HepG2 (cell line): Measurements from ENCODE around the gene GRM8. TPM values are rescaled to one million over a fixed set of nuclear protein-coding genes. Genes with fewer than 3 reads are reported as not detected.

Source experiments
- ATAC-seq: fragments of 200-7000 bp; cut with Tn5 transposase; 3 replicates; pipeline ENCODE4 v1.9.1; 2020; ENCODE audit warnings: mild to moderate bottlenecking, moderate library complexity
- BruUV-seq: library from RNA; stranded (reverse); fragments of 400-500 nt; replicated peaks from 2 replicates; lab custom pipeline; 2021; lab: Mats Ljungman, UMichigan
- CTCF ChIA-PET: fragments of 300-600 bp; formaldehyde crosslinking; extraction: SDS; loops from one replicate; lab custom pipeline; 2021; ENCODE audit warnings: low total read pairs, inconsistent platforms, low intra/inter-chr PET ratio; lab: Yijun Ruan, JAX
- POLR2A ChIA-PET: fragments of 350-600 bp; sonication (Branson Sonifier 250); formaldehyde crosslinking; loops from one replicate; lab custom pipeline; 2020; ENCODE audit warnings: antibody characterized with exemption, inconsistent platforms; lab: Yijun Ruan, JAX
- DNase-seq: peaks from one replicate; pipeline ENCODE4 v3.0.0-alpha.2; 2015; ENCODE audit warnings: low spot score
- FAIRE-seq: peaks from 3 replicates; lab custom pipeline; 2011; peaks lifted over from hg19 to GRCh38; lab: Jason Lieb, UNC
- H2AFZ ChIP-seq: one replicate; pipeline ENCODE4 v1.6.1; 2011; ENCODE audit warnings: low read length, inconsistent platforms
- H3K27ac ChIP-seq: fragments of 300-600 bp; 3 replicates; pipeline ENCODE4 v1.8.0; 2011; ENCODE audit warnings: mixed run types, mild to moderate bottlenecking, mixed read lengths, low read length, inconsistent platforms; ENCODE audit not compliant: insufficient read depth; ENCODE audit errors: extremely low read length
- H3K27me3 ChIP-seq, 2 experiments: fragments of 200-600 bp in 1 of 2; 2 replicates in 1 of 2; 3 replicates in 1 of 2; pipeline versions ENCODE4 v1.6.0 to v1.8.0; 2011; ENCODE audit warnings: low read length in 2 of 2, mild to moderate bottlenecking in 2 of 2, moderate library complexity in 2 of 2, inconsistent platforms in 1 of 2; ENCODE audit not compliant: insufficient read depth in 2 of 2, control insufficient read depth in 1 of 2
- H3K36me3 ChIP-seq, 2 experiments: fragments of 200-600 bp in 1 of 2; replicated peaks in 1 of 2; 2 replicates in 1 of 2; 3 replicates in 1 of 2; pipeline versions ENCODE4 v1.5.1 to v1.8.0; 2011; ENCODE audit warnings: low read length in 2 of 2, inconsistent platforms in 1 of 2; ENCODE audit not compliant: insufficient read depth in 2 of 2, control insufficient read depth in 1 of 2
- H3K4me1 ChIP-seq: 2 replicates; pipeline ENCODE4 v1.5.1; 2012; ENCODE audit warnings: low read length, inconsistent platforms; ENCODE audit not compliant: insufficient read depth
- H3K4me2 ChIP-seq: 2 replicates; pipeline ENCODE4 v1.6.0; 2011; ENCODE audit warnings: low read depth, low read length, inconsistent platforms
- H3K4me3 ChIP-seq, 3 experiments: fragments of 200-600 bp in 1 of 3; sonication (generic), shearing (Covaris generic) in 1 of 3; replicated peaks in 1 of 3; 2 replicates each; pipeline ENCODE4 v1.5.1; 2011 to 2016; ENCODE audit warnings: low read length in 3 of 3, inconsistent platforms in 2 of 3, low read depth in 2 of 3, mild to moderate bottlenecking in 2 of 3, control low read depth in 1 of 3, mixed read lengths in 1 of 3; ENCODE audit not compliant: insufficient read depth in 1 of 3
- H3K79me2 ChIP-seq: one replicate; pipeline ENCODE4 v1.6.1; 2011; ENCODE audit warnings: low read length, inconsistent platforms; ENCODE audit not compliant: insufficient read depth
- H3K9ac ChIP-seq: 2 replicates; pipeline ENCODE4 v1.6.0; 2011; ENCODE audit warnings: mild to moderate bottlenecking, low read depth, low read length, inconsistent platforms; ENCODE audit not compliant: insufficient read depth
- H3K9me3 ChIP-seq: 2 replicates; pipeline ENCODE4 v1.5.1; 2012; ENCODE audit warnings: mild to moderate bottlenecking, low read length
- H4K20me1 ChIP-seq: 2 replicates; pipeline ENCODE4 v1.6.0; 2011; ENCODE audit warnings: inconsistent platforms, mild to moderate bottlenecking, low read length, moderate library complexity; ENCODE audit not compliant: insufficient read depth
- DNMT1 ChIP-seq: sonication (generic); formaldehyde crosslinking; IDR thresholded peaks from 2 replicates; pipeline ENCODE4 v1.5.1; 2020; ENCODE audit warnings: mild to moderate bottlenecking, missing genetic modification reagents
- ETV5 ChIP-seq: IDR thresholded peaks from 2 replicates; pipeline ENCODE4 v1.6.1; 2018; ENCODE audit warnings: missing biosample characterization, missing genetic modification reagents, inconsistent platforms, borderline replicate concordance
- IKZF5 ChIP-seq: IDR thresholded peaks from 2 replicates; pipeline ENCODE4 v1.6.1; 2018; ENCODE audit warnings: missing genetic modification reagents, mild to moderate bottlenecking, missing compliant biosample characterization
- MED8 ChIP-seq: sonication (generic); formaldehyde crosslinking; IDR thresholded peaks from 2 replicates; pipeline ENCODE4 v1.8.1; 2023; ENCODE audit warnings: mild to moderate bottlenecking, missing genetic modification reagents; ENCODE audit not compliant: insufficient replicate concordance
- PLRG1 ChIP-seq: fragments of 450-650 bp; conservative IDR thresholded peaks from 2 replicates; pipeline ENCODE4 v1.6.1; 2016
- POLR2G ChIP-seq: fragments of 200-400 bp; formaldehyde crosslinking; IDR thresholded peaks from 2 replicates; pipeline ENCODE4 v1.6.1; 2018; ENCODE audit warnings: mild to moderate bottlenecking, low read depth, low read length, moderate library complexity
- TBX2 ChIP-seq: sonication (generic); formaldehyde crosslinking; IDR thresholded peaks from 2 replicates; pipeline ENCODE4 v1.5.0; 2020; ENCODE audit warnings: missing genetic modification reagents, mild to moderate bottlenecking, borderline replicate concordance
- TP53 ChIP-seq: sonication (generic); formaldehyde crosslinking; conservative IDR thresholded peaks from 2 replicates; pipeline ENCODE4 v1.4.0; 2020; ENCODE audit warnings: missing genetic modification reagents
- ZBTB2 ChIP-seq: sonication (generic); formaldehyde crosslinking; IDR thresholded peaks from 2 replicates; pipeline ENCODE4 v1.8.0; 2022; ENCODE audit warnings: low read depth, missing genetic modification reagents
- ZHX1 ChIP-seq: sonication (generic); formaldehyde crosslinking; IDR thresholded peaks from 2 replicates; pipeline ENCODE4 v1.8.1; 2022; ENCODE audit warnings: low read depth, mild to moderate bottlenecking, missing genetic modification reagents
- ZMAT5 ChIP-seq: sonication (generic); formaldehyde crosslinking; IDR thresholded peaks from 2 replicates; pipeline ENCODE4 v1.5.0; 2020; ENCODE audit warnings: mild to moderate bottlenecking, low read depth, missing genetic modification reagents, borderline replicate concordance
- ZNF337 ChIP-seq: sonication (generic); formaldehyde crosslinking; IDR thresholded peaks from 2 replicates; pipeline ENCODE4 v1.5.1; 2020; ENCODE audit warnings: missing genetic modification reagents, low read depth, mild to moderate bottlenecking, borderline replicate concordance
- ZNF530 ChIP-seq: sonication (generic); formaldehyde crosslinking; IDR thresholded peaks from 2 replicates; pipeline ENCODE4 v1.5.0; 2020; ENCODE audit warnings: low read depth, mild to moderate bottlenecking, missing genetic modification reagents
- in situ Hi-C: cut with HindIII; loops from 2 replicates; pipeline ENCODE4 v1.10.0; 2017; ENCODE audit warnings: low pct_unique_long_range_greater_than_20kb; ENCODE audit not compliant: extremely low pct_ligation_motif_present
- intact Hi-C: fragments of 100-400 bp; cut with micrococcal nuclease; formaldehyde crosslinking; loops from one replicate; pipeline ENCODE4 v1.10.0; 2022; ENCODE audit not compliant: unreplicated experiment
- polyA plus RNA-seq, 8 experiments: library from polyadenylated mRNA; depleted of rRNA in 3 of 8; stranded (reverse) in 7 of 8; unstranded in 1 of 8; fragments of >200 nt; fragmentation: Illumina TruSeq in 4 of 8; extraction: Trizol in 4 of 8; gene quantifications; 2 replicates each; pipeline versions ENCODE4 v1.2.1 to v1.2.3, GENCODE V29; 2011 to 2016; ENCODE audit warnings: low read depth in 4 of 8, missing spikeins in 1 of 8, mixed read lengths in 1 of 8; ENCODE audit not compliant: insufficient read depth in 1 of 8
- total RNA-seq, 5 experiments: library from RNA; depleted of rRNA; stranded (reverse); fragments of >200 nt; fragmentation: Illumina TruSeq; extraction: Trizol; gene quantifications; 2 replicates each; pipeline ENCODE4 v1.2.3, GENCODE V29; 2016; ENCODE audit warnings: low read depth in 1 of 5
- TF ChIP-seq, protein P1 (sequence below): fragments of 450-650 bp; IDR thresholded peaks from 2 replicates; pipeline ENCODE4 v1.6.1; 2017
- TF ChIP-seq, protein P2 (sequence below): sonication (generic); formaldehyde crosslinking; IDR thresholded peaks from 2 replicates; pipeline ENCODE4 v1.5.0; 2020; ENCODE audit warnings: mild to moderate bottlenecking, missing genetic modification reagents

GRM8 gene
- total and polyA plus RNA-seq, 2 of the 13 experiments (the other 11 are each of a cell fraction or from before 2014, with no cell fraction given): not detected

DNA sequence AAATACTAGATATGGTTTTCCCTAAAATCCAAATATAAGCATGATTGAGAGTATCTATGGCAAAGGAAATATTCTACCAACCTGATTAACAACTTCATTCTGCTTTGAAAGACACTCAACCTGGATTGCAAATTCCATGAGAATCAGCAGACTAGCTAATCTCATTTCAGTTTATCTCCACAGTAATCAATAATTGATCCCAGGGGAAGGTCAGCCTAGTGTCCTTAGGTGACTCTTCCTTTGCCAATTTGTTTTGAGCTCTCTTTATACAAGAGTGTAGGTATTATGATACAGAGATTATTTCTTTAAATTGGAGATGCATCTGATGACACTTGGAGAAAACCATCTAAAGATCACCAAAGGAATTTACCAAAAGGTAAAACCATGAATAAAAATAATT is 100.3 kb downstream of the GRM8 start:
- no TSS peak for BruUV-seq
- Histone ChIP-seq H3K4me1 (peaks cover 3% of the 10 kb centered on the region), H3K79me2 (no peaks in the 10 kb centered on the region), H3K4me2 (no peak overlapping the region), H3K27me3 (no peaks in the 10 kb centered on the region), H3K36me3 (no peaks in the 10 kb centered on the region), H3K9ac (no peak overlapping the region), H4K20me1 (no peaks in the 10 kb centered on the region), H2AFZ (no peak overlapping the region), H3K9me3 (no peaks in the 10 kb centered on the region), H3K4me3 (no peak overlapping the region), H3K27ac (no peak overlapping the region)
- POLR2A ChIA-PET: no interaction called here
- ATAC-seq: no peak
- DNase-seq: no peak
- in situ Hi-C loops (no loop called here), intact Hi-C loops (loop anchor here (10.0 kb wide), 1 partner anchor 348 kb away; no protein-coding TSS in a partner anchor)
- CTCF ChIA-PET: no interaction called here
- no peak for FAIRE-seq
- TF ChIP-seq ZHX1 (no peak), MED8 (CRISPR knock-in tag) (no peak), ZNF530 (CRISPR knock-in tag) (no peak), DNMT1 (CRISPR knock-in tag) (no peak), POLR2G (no peak), ZNF337 (CRISPR knock-in tag) (no peak), ETV5 (no peak), TP53 (CRISPR knock-in tag) (no peak), ZBTB2 (CRISPR knock-in tag) (no peak), ZMAT5 (CRISPR knock-in tag) (no peak), TBX2 (CRISPR knock-in tag) (no peak), IKZF5 (CRISPR knock-in tag) (no peak), PLRG1 (no peak)
- TF ChIP-seq, protein P1, sequence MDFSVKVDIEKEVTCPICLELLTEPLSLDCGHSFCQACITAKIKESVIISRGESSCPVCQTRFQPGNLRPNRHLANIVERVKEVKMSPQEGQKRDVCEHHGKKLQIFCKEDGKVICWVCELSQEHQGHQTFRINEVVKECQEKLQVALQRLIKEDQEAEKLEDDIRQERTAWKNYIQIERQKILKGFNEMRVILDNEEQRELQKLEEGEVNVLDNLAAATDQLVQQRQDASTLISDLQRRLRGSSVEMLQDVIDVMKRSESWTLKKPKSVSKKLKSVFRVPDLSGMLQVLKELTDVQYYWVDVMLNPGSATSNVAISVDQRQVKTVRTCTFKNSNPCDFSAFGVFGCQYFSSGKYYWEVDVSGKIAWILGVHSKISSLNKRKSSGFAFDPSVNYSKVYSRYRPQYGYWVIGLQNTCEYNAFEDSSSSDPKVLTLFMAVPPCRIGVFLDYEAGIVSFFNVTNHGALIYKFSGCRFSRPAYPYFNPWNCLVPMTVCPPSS: no peak
- TF ChIP-seq, protein P2, sequence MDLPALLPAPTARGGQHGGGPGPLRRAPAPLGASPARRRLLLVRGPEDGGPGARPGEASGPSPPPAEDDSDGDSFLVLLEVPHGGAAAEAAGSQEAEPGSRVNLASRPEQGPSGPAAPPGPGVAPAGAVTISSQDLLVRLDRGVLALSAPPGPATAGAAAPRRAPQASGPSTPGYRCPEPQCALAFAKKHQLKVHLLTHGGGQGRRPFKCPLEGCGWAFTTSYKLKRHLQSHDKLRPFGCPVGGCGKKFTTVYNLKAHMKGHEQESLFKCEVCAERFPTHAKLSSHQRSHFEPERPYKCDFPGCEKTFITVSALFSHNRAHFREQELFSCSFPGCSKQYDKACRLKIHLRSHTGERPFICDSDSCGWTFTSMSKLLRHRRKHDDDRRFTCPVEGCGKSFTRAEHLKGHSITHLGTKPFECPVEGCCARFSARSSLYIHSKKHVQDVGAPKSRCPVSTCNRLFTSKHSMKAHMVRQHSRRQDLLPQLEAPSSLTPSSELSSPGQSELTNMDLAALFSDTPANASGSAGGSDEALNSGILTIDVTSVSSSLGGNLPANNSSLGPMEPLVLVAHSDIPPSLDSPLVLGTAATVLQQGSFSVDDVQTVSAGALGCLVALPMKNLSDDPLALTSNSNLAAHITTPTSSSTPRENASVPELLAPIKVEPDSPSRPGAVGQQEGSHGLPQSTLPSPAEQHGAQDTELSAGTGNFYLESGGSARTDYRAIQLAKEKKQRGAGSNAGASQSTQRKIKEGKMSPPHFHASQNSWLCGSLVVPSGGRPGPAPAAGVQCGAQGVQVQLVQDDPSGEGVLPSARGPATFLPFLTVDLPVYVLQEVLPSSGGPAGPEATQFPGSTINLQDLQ: no peak
